CMK (cell line): ENCODE data around the gene DAPK2.
A peak's percentile ranks its signal among the peaks of the same experiment; 100 is the strongest.
"Not testable (repeated sequence)": the region's sequence is repeated elsewhere in the genome, so short reads cannot be mapped to it uniquely, and the experiment has no call there.

Experiments used
- DNase-seq: peaks from one replicate; pipeline ENCODE4 v3.0.0-alpha.2; 2010; ENCODE audit warnings: low read depth

Gene DAPK2

DNA sequence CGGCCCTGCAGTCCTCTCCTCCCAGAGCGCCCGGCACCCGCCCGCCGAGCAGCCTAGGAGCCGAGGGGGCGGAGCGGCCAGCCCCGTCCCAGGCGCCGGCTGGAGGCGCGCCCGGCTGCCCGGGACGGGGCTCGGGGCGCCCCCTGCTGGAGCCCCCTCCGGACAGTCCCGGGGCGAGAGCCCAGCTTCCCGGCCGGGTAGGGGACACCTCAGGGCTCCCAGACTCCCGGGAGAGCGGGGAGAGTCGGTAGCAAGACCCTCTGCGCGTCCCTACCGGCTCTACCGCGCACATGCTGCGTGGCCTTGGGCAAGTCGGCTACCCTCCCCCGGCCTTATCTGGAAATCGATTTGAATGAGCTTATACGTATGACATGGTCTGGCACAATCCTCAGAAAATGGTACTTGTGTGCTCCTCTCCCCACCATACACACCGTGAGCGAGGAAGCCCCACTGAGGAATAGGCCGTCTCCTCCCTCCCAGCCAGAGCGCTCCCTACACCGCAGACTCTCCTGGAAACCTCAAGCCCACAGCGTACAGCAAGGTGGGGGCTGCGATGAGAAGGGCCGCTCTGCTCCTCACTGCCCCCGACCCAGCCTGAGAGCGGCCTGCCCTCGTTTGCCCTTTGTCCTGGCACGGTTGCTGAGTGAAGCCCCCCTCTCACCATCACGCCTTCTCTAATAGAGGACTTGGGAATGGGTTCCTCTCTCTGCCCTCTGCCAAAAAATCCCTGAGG, at the start of gene DAPK2:
DAPK2 (minus strand) TSS at position 65 of the 733 bp plus-strand sequence. CDS start 6,224 bp downstream, outside the sequence.
- DNase-seq: no peak

- DNase-seq: no peak
Measured at GRCh38 chr15:64095431-64095794, 49.1 kb upstream of the DAPK2 start.

- peak; percentile 97 for DNase-seq
Measured at GRCh38 chr15:64093627-64094417, 47.5 kb upstream of the DAPK2 start, which contains the start of gene CIAO2A. Gene CIAO2A (minus strand): TSS chr15:64093838. CDS start chr15:64093768, 70 bp downstream.

DNA sequence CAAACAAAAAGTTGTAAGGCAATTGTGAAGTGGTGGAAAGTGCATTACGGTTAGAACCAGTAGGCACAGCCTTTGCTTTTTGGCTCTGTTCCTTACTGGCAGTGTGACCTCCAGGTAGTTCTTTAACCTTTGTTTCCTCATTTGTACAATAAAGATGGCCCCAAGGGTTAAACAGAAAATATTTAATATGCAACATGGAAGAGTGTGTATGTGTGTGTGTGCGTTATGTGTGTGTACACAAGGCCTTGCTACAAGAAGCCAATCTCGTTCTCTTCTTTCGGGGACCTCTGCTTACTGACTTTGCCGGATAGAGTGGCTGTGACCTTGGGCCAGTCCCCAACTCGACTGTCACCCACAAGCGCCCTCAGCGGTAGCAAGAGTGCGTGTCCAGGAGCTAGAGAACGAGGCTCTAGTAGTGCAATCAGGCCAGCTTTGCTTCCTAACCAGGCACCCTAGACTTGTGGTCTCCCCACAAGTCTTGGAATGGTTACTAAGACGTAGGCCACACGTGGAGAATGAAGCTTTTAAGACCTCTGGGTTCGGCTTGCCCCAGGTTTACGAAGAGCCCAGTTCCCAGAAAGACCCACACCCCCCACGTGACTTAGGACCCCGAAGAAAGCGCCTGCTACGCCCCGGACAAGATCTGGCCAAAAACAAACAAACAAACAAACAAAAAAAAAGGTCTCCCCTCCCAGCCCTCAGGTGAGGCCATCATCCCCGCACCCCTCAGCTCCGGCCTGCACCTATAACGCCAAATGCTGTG, 46.8 kb upstream of the DAPK2 start:
- peak; percentile 51 for DNase-seq

GRCh38 chr15:64092075-64092820, 46.0 kb upstream of the DAPK2 start:
- DNase-seq: no peak

DNA sequence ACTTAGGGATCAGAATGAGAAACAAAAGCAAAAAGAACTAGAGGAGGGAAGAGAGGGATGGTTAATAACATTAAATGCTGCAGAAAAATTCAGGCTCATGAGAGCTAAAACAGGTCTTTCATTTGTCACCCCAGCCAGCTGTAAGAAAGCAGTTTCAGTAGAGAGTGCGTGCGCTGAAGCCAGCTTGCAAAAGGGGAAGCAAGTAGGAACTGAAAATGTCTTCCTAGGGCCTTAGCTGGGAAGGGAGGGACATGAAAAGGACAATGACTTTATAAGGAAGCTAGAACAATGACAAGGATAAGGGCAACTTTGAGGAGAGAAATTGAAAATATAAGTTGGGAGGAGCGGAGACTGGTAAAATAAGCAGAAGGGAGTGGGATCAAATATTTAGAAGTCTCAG, 44.2 kb upstream of the DAPK2 start:
- DNase-seq: no peak

DNA sequence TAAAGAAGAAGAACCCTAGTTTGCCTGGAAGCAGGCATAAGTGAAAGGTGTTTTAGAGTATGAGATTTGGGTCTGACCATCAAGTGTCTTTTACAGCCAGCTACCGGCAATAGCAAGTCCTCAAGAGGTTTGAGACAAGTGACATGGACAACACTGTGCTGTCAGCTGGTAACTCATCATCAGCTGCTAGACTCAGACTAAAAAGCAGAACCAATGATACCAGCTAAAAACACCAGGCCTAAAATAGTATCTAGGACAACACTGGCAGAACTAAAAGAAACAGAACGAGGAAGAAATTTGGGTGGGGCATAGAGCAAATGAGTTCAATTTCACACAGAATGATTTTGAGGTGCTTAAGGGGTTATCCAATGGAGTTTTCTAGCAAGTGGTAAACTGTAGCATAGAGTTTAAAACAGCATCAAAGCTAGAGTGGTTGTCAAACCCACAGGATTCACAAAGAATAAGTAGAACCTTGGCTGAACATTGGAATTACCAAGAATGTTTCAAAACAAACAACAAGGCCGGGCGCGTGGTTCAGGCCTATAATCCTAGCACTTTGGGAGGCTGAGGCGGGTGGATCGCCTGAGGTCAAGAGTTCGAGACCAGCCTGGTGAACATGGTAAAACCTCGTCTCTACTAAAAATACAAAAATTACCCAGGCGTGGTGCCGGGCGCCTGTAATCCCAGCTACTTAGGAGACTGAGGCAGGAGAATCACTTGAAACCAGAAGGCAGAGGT, 43.4 kb upstream of the DAPK2 start:
- no peak for DNase-seq

DNA sequence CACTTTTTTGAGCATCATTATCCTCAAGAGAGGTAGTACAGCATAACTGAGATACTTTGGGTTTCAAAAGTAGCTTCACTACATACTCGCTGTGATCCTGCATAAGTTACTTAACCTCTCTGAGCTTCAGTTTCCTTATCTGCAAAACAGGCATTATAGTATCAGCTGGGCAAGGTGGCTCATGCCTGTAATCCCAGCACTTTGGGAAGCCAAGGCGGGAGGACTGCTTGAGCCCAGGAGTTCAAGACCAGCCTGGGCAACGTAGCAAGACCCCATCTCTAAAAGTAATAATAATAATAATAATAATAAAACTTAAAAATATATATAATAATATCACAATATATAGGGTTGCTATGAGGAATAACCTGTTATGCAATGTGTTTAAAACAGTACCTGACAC, 36.5 kb upstream of the DAPK2 start:
- DNase-seq: no peak

GRCh38 chr15:64073496-64073895, 27.2 kb upstream of the DAPK2 start:
- not testable (repeated sequence) for DNase-seq

DNA sequence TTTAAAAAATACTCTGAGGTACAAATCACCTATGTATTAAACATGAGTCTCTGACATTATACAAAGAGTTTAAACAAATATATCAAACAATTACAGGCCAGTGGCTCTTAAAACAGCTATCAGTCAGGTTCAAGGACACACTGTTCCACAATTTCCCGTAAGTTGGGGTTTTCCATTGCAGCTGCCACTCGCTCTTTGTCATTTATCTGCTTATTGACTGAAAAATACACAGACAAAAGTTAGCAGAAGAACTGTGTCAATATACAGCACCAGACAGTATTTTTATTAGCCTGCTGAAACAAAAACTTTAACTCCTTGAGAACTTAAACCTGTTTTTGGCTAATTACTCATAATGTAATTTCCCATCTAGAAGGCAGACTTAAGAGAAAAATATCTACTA, 26.5 kb upstream of the DAPK2 start:
- DNase-seq: no peak

- DNase-seq: no peak
Measured at GRCh38 chr15:64071931-64072765, 25.9 kb upstream of the DAPK2 start.

- DNase-seq: no peak
Measured at GRCh38 chr15:64070965-64071851, 24.9 kb upstream of the DAPK2 start.

DNA sequence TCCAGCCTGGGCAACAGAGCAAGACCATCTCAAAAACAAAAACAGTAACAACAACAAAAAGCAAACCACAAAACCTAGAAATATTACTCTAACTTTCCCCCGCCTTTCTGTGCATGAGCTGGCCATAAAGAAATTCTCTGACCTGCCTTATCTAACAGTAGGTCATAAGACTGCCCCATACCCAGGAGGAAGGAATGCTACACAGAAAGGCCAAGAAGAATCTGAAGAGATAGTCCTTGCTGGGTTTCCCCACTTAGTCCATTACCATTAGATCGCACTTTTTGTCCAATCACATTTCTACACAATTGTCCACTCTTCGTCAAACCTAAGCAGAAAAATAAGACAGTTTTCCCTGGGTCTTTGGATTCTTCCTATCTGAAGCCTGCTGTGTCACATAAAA, 23.8 kb upstream of the DAPK2 start:
- DNase-seq: no peak

DNA sequence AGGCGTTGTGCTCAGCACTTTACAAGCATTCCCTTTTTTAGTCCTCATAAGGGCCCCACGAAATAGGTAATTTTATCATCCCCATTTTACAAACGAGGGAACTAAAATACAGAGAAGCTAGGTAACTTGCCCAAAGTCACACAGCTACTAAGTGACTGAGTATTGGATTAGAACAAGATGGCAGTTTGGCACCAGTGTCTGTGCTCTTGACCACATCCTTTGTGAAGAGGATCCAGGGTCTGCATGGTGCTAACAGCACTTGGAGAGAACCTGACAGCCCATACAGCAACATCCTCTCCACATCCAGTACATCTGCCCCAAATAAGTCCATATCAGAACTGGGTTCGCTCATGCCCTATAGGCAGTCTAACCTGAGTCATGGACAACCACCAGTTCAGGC, 21.8 kb upstream of the DAPK2 start:
- DNase-seq: no peak

GRCh38 chr15:64067564-64068030, 21.3 kb upstream of the DAPK2 start:
- no peak for DNase-seq

GRCh38 chr15:64066451-64066850, 20.2 kb upstream of the DAPK2 start:
- DNase-seq: no peak

DNA sequence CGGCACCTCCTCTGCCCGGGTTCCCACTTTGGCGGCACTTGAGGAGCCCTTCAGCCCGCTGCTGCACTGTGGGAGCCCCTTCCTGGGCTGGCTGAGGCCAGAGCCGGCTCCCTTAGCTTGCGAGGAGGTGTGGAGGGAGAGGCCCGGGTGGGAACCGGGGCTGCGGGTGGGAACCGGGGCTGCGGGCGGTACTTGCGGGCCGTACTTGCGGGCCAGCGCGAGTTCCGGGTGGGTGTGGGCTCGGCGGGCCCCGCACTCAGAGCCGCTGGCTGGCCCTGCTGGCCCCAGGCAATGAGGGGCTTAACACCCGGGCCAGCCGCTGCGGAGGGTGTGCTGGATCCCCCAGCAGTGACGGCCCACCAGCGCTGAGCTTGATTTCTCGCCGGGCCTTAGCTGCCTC, 14.4 kb upstream of the DAPK2 start:
- no peak for DNase-seq

DNA sequence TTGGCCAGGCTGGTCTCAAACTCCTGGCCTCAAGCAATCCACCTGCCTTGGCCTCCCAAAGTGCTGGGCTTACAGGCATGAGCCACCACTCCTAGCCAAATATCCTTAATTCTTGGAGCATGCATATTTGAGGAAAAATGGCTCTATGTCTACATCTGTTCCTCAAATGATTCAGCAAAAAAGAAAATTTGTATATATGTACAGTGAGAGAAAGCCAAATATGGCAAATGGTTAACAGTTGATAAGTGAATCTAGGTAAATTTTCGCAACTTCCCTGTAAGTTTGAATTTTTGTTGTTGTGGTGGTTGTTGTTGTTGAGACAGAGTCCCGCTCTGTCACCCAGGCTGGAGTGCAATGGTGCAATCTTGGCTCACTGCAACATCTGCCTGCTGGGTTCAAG, 12.8 kb upstream of the DAPK2 start:
- not testable (repeated sequence) for DNase-seq

DNA sequence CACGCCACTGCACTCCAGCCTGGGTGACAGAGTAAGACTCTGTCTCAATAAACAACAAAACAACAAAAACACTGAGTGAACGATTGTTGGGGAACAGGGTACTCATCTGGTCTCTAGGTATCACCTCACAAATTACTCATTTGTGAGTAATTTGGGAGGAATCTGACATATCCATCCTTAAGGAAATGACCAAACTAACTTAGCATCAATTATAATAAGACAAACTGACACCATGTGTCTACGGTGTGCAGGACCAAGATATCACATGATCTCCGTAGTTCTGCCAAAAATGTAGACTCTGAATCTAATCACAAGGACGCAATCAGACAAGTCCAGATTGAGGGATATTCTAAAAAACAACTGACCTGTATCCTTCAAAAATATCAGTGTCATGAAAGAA, 12.0 kb upstream of the DAPK2 start:
- no peak for DNase-seq
